ENCODE results near the gene UTP25.

DNA sequence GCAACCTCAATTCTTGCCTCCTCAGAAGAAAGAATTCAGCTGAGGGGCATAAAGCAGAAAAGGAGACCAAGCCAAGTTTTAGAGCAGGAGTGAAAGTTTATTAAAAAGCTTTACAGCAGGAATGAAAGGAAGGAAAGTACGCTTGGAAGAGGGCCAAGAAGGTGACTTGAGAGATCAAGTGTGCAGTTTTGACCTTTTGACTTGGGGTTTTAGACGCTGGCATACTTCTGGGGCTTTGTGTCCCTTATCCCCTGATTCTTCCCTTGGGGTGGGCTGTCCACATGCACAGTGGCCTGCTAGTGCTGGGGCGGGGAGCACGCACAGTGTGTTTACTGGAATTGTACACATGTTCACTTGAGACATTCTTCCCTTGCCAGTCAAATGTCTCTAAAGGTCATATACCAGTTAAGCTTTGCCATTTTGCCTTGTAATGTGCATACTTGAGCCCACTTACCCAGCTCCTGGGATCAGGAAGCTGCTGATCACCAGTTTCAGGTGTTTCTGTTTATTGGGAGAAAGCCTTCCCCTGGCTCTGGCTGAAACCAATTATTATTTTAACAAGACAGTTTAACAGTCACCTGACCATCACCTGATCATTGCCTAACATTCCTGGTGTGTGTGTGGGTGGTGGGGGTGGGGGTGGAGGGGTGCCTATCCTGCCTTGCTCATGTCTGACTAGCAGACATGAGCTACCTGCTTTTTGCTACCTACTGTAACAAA lies 36.2 kb downstream of the UTP25 start:
- TF ChIP-seq, protein P1, sequence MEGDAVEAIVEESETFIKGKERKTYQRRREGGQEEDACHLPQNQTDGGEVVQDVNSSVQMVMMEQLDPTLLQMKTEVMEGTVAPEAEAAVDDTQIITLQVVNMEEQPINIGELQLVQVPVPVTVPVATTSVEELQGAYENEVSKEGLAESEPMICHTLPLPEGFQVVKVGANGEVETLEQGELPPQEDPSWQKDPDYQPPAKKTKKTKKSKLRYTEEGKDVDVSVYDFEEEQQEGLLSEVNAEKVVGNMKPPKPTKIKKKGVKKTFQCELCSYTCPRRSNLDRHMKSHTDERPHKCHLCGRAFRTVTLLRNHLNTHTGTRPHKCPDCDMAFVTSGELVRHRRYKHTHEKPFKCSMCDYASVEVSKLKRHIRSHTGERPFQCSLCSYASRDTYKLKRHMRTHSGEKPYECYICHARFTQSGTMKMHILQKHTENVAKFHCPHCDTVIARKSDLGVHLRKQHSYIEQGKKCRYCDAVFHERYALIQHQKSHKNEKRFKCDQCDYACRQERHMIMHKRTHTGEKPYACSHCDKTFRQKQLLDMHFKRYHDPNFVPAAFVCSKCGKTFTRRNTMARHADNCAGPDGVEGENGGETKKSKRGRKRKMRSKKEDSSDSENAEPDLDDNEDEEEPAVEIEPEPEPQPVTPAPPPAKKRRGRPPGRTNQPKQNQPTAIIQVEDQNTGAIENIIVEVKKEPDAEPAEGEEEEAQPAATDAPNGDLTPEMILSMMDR (conservative IDR thresholded peaks at IDR 0.05; ENCODE audit: low read length): no peak
- TF ChIP-seq EZH2phosphoT487 (IDR thresholded peaks at IDR 0.05; ENCODE audit: borderline replicate concordance): no peak
